H1 (cell line): ENCODE results near the gene SPDYC. TPM values are rescaled to one million over a fixed set of nuclear protein-coding genes. Genes with fewer than 3 reads are reported as not detected.

Experiments
- GTF2F1 ChIP-seq: IDR thresholded peaks from 2 replicates; pipeline ENCODE4 v1.6.1; 2012; ENCODE audit warnings: low read depth, low read length, improper control_type of control experiment, borderline replicate concordance
- polyA plus RNA-seq, 7 experiments: library from polyadenylated mRNA; depleted of rRNA in 3 of 7; stranded (reverse) in 5 of 7; unstranded in 2 of 7; fragments of >200 nt in 5 of 7; fragments of 200-250 nt in 2 of 7; gene quantifications; 1 replicate in 5 of 7; 2 replicates in 1 of 7; 4 replicates in 1 of 7; pipeline versions ENCODE4 v1.2.1 to v1.2.3, GENCODE V29; 2011 to 2013; ENCODE audit warnings: missing spikeins in 2 of 7, mixed read lengths in 2 of 7
- total RNA-seq: library from RNA; stranded (reverse); fragmentation: NEBNext Ultra II Directional; extraction: Animal tissue kit (Norgen Biotek cat#: 25700); gene quantifications from 2 replicates; pipeline ENCODE4 v1.2.1, GENCODE V29; 2021

The SPDYC gene
- total and polyA plus RNA-seq, 2 of the 8 experiments (the other 6 are each of a cell fraction or from before 2014, with no cell fraction given): 0.15 TPM; not detected in 1

- no peak for TF ChIP-seq GTF2F1
Measured at GRCh38 chr11:65160643-65161042, 9.4 kb upstream of the SPDYC start (continued).
